Activated effector memory CD4-positive, alpha-beta T cell treated with anti-CD3 and anti-CD28 coated beads, Interleukin-2, amount 50 U/mL, for 16 hours (primary cell): Measurements from ENCODE around the gene NR6A1.

Experiments
- DNase-seq: peaks from one replicate; pipeline ENCODE4 v3.0.0-alpha.2; 2020

The NR6A1 gene

DNA sequence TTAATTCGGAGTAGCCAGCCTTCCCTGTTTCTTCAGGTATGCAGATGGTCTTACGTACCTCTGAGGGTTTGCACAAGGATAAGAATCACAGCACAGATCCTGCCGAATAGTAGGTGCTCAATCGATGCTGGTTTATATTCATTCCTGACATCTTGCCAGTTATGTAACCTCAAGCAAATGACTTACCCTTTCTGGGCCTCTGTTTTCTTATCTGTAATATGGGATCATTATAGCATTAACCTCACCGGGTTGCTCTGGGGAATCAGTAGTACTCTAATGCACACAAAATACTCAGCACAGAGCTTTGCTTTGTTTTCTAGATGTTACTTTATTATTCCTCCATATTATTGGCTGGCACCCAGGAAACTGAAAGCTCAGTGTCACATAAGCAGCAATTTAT is 256.2 kb downstream of the NR6A1 start:
- no peak for DNase-seq

DNA sequence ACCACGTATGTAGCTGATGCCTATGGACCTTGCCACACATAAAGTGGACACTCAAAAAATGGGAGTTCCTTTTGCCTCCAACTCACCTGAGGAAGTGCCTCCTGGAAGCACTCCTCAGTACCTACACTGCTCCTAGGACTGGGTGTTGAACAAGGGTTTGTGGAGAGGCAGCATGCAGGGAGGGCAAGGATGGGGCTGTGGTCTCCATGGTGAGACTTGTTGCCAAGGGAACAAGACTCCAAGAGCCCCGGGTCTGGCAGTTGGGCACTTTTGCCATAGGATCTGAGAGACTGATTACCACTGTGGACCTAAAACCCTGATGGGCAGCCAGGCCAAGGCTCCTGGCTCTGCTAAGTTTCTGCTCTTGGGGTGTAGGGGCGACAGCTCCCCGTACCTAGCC is 257.0 kb downstream of the NR6A1 start:
- no peak for DNase-seq

DNA sequence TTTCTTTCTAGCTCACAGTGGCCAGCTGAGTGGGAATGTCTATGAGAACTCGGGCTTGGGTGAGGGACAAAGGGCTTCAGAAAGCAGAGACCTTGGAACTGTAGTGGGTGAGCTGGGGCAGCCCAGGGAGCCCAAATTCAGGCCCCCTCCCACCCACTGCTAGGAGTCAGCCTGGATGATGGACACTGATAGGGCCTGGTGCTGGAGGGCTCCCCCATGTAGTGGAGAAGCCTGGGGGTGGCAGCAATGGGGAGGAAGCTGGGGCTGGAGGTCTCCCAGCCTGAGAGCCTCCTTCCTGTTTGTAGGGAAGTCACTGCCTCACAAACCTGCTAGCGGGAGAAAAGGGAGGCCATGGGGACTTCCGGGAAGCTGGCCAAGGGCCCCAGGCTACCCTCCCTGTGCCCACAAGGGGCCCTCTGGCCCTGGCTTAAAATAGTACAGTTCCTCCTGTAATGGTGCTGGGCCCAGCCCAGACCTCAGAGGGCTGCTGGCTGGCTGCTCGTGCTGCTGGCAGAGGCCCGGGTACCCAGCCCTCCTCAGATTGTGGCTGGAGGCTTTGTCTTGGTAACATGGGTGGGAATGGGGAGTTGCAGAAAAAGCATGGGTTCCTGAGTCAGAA is 257.6 kb downstream of the NR6A1 start:
- DNase-seq: no peak

DNA sequence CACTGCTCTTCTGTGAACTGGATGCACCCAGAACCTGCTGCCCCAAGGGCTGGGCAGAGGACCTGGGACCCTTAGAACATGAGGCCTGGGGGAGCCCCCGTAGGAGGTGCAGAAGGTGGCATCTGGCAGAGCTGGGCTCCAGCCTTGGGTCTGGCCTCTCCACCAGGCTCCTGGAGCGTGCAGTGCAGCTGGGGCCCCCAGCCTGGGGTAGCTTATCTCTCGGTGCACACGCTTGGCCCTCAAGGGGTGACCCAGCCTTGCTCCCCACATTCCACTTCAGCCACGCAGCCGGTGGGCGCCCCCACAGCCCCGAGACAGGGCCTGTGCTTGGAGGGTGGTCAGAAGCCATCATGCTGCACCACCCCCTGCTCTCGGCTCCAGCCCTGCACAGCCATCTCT is 258.3 kb downstream of the NR6A1 start:
- no peak for DNase-seq

DNA sequence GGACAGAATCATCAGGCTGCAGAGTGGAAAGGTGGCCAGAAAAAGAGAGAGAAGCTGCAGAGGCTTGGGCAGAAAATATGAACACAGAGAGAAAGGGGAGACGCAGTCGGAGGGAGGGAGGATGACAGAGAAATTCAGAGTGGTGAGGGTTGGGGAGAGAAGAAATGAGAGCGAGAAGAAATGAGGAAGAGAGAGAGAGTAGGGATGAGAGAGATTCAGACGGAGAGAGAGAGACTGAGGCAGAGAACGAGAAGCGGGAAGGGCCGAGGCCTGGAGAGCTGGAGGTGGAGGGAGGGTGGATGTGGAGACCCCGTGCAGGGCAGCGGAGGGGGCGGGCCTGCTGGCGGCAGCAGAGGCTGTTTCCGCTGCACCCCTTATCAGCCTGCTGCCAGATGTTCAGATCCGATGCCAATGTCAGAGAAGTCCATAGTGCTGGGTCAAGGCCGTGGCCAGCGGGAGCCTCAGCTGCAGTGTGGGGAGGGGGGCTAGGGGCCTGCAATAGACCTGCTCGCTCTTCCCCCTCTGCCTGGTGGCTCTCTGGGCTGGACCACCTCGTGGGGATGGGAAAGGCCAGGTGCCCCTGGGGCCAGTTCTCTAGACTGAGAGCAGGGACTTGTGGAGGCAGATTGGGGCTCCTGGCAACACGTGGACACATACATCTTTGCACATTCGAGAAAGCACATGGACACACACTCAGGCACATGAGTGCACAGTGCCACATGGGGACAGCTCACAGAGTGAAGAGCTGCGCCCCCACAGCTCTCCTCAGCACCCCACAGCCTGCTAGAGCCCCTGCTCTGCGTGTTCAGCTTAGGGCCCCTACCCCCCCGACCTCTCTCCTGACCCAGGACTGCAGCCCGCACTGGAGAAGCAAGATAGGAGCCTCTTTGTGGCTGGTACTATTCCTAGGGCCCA is 259.0 kb downstream of the NR6A1 start:
- no peak for DNase-seq

DNA sequence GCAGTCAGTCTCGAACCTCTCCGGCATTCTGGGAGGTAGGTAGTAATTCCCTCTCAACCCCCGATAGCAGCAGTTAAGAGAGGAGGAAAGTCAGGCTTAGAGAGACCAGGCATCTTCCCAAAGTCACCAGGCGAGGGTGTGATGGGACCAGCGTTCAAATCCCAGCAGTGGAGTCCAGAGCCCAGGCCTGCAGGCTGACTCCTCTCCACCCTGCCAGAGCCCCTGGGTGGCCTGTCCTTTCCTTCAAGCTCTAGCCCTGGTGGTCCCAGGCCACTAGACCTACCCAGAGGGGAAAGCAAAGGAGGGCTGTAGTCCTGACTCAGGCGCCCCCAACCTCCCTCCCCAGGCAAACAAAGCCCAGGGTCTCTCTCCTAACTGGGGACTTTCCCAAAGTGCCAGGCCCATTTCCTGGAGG is 259.7 kb downstream of the NR6A1 start:
- no peak for DNase-seq

DNA sequence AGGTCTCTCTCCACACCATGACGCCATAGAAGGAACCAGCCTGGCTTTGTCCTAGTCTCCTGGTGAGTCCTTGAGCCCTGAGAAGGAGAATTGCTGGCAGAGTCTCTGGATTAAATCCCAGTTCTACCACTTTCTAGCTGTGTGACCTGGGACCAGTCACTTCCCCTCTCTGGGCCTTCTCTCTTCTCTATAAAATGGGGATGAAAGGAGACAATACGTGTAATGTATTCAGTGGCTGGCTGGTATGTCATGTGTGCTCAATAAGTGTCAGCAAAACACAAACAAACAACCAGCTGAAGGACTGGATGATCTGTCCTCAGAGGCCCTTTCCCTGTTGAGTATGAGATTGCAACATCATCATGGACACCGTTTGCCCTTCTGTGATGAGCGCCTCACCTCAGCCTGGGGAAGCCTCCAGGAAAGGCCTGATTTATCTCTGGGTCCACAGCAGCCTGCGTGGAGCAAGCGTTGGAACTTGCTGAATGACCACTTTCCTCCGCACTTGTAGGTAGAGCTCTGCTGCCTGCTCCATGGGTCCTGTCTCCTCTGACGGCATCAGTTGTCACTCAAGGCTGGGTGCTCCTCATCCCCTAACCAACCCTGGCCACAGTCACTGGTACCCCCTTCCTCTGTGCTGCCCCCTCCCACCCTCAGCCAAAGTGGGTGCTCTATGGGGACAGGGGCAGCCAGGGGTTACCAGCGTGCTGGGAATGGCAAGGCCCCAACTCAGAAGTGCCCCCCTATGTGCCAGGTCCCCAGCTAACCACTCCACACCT is 260.3 kb downstream of the NR6A1 start:
- DNase-seq: no peak

DNA sequence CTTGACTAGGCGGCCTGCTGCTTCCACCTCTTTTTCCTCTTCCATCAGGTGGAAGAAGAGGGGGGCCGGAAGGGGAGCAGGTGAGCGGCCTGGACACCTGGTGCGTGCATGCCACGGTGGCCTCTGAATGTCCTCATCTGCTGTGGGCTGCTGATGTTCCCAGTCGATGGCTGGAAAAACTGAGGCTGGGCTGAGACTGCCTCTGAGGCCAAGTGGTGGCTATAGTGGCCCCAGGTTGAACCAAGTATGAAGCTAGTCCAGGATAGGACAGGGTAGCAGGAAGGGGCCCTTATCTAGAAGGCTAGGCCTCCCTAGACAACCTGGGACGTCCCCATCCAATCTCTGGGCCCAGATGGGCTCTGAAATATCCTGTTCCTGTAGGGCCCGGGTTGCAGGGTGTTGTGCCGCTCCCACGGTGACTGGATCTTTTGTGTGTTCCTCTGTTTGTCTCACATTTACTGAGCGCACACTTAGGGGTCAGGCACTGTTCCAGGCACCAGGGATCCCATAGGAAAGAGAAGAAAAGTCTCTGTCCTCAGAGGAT is 263.2 kb downstream of the NR6A1 start:
- no peak for DNase-seq

DNA sequence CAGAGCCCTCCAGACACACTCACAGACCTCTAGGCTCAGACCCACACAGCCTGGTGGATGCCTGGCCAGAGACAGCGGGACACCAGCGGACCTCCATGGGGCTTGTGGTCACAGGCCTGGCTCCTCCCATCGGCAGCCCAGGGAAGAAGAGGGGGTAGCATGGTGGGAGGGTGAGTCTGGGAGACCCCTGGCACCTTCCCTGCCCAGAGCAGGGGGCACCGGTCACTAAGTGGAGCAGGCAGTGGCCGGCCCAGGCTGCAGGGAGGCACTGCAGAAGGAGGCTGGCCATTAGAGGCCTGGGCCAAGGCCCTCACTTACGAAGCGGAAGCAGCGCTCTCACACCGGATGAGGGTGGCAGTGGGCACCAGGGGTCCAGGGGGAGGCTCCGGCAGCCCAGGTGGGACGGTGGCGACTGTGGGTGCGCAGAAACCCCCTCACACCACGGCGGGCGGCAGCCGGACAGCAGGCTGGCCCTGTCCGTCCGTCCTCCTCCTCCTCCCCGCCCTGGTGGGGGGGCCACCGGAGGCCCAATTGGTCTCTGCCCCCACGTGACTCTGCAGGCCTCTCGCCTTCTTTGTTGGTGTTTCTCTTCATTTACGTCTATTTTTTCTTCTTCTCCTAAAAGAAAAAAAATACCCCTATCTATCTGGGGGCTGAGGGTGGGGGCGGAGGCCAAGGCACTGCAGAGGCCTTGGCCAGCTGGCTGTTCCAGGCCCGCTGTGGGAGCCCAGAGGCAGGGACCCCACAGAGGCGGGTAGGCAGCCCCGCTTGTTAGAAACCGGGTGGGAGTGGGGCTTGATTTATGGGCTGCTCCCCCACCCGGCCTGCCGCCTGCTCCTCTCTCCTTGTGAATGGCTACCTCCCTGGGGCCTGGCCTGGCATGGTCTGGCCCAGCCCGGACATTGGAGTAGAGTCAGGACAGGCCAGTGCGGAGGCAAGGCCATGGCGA is 263.9 kb downstream of the NR6A1 start, which contains the start of gene NR5A1:
TSS of gene NR5A1 (minus strand) at position 469 of the 949 bp plus-strand sequence. CDS start 4,004 bp downstream, outside the sequence.
- DNase-seq: no peak

DNA sequence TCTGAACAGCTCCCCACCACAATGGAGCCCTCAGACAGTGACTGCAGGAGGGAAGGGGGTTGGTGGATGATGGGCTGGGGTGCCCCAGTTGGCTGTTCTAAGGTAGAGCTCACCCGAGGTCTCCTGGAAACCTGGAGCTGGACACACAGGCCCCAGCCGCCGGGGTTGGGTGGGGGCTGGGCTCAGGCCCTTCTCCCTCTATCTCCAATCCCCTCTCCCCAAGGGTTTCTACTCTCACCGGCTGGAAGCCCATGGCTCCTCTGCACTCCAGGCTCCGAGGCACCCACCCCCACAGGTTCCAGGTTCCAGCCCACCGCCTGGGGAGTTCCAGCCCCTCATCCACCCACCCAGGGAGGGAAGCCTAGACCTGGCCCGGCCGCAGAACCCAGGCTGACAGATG is 264.7 kb downstream of the NR6A1 start:
- no peak for DNase-seq

DNA sequence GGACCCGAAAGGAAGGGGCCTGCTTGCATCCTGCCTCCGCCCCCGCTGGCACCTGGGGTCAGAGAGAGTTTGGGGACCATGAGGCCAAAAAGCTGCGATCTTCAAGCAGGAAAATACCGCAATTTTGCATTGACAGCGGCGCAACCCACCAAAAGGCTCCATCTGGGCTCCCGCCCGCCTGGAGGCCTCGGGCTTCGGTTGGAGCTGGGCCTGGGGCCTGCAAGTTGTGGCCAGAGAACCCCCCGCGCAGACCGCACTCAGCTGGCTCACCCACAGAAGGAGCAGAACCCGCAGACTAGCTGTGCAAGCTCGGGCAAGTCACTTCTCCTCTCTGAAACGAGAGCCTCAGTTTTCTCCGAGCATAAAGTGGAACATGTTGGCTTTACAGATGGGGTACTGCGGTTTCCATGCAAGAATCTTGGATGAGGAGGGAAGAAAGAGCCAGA is 265.2 kb downstream of the NR6A1 start:
- no peak for DNase-seq

DNA sequence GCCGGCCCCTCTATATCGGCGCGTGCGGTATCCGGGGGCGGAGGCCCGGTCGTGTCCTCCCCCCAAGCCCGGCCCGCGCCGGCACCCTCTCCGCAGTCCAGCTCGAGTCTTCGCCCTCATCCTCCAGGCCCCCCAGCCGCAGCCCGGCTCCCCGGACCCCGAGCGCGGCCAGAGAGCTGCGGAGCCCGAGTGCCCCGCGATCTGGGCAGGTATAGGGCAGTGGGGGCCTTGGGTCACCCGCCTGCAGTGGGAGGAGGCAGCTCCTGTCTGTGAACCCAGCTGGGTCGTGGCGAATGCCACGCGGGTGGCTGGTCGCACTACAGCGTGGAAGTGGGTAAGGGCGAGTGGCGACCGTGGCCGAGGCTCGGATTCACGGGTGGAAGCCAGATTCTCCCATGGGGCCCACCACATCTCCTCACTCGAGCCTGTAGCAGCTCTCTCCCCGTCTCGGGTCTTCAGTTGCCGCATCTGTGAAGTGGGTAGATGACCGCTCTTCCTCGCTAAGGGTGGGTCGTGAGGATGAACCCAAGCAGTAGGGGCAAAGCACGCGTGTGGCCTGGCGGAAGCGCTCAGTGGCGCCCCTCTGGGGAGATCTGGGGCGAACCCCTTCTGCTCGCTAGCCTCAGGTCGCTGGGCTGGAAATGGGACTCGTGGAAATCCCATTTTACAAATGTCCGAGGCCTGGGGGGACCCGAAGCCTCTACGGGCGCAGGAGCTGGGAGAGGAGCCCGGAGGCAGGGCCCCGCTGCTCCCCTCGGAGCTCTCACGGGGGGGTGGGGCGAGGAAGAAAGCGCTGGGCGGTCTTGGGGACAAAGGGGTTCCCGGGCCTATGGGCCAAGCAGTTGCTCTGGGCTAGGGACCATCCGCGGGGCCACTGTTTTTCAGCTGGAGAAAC is 265.9 kb downstream of the NR6A1 start:
- no peak for DNase-seq

DNA sequence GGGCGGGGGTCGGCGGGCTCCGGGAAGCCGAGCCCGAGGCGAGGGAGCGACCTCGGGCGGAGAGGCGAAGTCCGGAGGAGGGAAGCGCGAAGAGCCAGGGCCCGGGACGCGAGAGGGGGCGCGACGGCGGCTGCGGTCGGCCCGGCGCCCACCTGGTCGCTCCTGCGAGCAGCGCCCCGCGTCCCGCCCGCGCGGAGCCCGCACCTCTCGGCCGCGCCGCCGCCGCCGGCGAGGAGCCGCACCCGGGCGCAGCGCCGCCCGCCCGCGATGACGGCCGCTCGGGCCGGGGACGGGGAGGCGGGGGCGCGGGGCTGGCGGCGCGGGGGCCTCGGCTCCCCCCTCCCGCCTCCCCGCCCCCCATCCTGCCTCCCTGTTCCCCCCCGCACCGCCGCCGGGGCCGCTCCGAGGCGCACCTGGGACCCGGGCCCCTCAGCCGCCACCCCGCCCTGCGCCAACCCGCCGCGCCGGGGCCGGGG is 266.5 kb downstream of the NR6A1 start:
- DNase-seq: no peak

DNA sequence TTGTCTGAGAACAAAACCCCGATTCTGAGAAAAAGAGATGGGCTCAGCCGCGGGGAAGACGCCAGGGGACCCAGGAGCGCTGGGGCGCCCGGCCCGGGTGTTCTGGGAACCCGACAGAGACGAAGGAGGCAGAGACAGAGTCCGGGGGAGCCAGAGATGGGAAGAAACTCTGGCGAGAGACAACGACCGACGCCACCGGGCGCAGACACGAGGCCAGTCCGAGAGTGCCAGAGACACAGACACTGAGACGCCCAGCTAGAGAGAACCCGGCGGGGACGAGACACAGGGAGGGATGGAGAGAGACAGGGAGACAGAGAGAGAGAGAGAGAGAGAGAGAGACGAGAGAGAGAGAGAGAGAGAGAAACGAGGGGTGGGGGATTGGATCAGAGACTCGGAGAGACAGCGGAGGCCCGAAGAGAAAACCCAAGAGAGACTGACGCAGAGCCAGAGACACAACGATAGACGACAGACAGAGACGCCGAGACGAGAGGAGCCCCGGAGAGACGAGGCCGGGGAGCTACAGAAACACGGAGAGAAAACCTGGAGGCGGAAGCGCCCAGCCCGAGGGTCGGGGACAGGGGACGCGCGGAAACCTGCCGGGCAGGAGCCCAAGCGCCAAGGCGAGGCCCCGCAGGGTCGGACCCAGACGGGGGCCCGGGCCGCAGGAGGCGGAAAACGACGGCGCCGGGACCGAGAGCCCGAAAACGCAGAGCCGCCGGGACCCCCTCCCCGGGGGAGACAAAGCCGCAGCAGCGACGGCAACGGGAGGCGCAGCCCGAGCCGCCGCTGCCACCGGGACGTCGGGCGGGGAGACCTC is 267.2 kb downstream of the NR6A1 start:
- no peak for DNase-seq

DNA sequence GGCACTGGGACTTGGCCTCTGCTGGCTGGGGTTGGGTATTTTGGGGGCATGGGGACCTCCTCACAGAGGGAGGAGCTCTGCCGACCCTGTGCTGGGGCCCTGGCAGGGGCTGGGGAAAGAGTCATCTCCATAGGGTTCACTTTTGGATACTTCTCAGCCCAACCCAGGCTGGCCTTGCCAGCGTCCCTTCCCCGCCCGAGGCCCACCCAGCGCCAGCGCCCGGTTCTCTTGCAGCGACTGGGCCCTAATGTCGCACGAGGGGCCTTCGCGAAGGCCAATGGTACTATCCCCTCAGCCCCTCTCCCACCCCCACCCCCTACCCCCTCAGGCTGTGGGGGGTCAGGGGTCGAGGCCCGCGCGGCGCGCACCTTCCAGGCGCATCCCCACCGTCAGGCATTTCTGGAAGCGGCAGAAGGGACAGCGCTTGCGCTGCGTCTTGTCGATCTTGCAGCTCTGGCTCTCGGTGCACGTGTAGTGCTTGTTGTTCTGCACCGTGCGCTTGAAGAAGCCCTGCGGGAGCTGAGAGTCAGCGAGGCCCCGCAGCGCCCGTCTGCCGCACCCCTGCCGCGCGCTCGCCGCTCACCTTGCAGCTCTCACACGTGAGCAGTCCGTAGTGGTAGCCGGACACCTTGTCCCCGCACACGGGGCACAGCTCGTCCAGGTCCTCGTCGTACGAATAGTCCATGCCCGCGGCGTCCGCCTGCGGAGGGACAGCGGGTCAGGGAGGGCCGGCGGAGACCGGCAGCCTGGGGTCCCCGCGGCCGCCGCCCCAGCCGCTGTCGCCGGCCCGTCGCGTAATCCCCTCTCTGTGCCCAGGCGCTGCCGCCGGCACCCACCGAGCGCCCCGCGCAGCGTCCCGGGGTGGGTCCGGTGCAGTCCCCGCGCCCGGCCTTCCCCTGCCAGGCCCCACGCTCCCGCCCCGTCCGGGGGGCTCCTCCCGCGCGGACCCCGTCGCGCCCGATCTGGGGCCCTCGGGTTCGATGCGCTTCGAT is 268.1 kb downstream of the NR6A1 start:
- DNase-seq: no peak

DNA sequence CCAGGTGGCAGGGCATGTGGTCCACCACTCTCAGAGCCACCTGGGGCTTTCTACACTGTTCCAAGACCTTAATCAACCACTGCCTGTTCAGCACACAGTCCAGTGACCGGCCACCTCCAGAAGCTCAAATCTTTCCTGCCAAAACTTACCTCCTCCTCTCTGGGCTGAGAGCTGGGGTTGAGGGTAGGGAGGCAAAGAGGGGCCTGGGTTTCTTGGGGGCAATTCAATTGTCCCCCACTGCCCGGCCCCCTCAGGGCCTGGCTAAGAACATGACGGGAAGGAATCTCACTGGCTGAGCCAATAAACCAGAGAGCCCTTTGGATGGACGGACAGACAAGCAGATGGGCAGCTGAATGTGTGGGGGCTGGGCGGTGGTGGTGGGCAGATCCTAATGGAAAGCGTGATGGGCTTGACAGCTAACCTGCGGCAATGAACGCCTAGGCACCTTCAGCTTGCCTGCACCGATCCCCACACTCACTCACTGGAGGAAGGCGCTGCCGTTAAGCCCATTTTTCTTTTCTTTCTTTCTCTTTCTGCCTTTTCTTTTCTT is 269.3 kb downstream of the NR6A1 start:
- no peak for DNase-seq

DNA sequence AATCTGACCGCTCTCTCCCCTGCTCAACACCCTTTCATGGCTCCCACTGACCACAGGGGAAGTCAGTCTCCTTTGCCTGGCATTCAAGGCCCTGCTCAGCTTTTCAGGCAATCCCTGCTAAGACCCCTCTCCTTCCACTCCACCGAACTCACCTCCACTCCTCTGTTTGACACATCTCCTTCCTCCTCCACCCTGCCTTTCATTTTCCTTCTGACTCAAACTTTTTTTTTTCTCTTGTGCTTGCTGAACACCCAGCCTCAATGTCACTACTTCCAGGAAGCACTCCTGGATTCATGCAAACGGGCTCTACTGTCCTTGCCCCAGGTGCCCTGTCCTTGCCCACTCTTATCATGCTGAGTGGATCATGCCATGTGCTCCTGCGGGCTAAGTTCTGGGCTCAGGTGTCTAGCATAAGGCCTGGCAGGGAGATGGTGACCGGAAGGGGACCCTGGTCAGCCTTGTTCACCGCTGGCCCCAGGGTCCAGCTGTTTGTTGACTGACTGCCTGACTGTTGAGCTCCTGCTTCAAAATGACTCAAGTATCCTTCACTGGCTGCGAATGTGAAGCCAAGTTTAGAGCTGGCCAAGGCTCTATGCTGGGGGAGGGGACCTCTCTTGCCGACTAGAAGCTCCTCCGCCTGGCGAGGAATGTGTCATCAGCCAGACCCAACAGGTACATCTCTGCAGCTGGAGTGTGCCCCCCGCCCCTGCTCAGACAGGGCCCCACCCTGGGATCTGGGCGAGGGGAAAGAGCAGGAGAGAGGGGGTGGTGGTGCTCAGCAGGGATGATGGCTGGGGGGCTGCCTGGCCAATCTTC is 270.1 kb downstream of the NR6A1 start:
- DNase-seq: no peak
